GM12878 (cell line): ENCODE results near the gene CUL1. TPM values are rescaled to one million over a fixed set of nuclear protein-coding genes. Genes with fewer than 3 reads are reported as not detected.

Experiments used
- ATAC-seq: fragments of 200-7000 bp; cut with Tn5 transposase; 3 replicates; pipeline ENCODE4 v1.9.1; 2020; ENCODE audit warnings: mild to moderate bottlenecking, moderate library complexity
- BruUV-seq: library from RNA; stranded (reverse); fragments of 400-500 nt; replicated peaks from 2 replicates; lab custom pipeline; 2021; lab: Mats Ljungman, UMichigan
- CTCF ChIA-PET: fragments of 300-600 bp; sonication (Branson Sonifier 250); formaldehyde crosslinking; extraction: SDS; loops from one replicate; lab custom pipeline; 2021; ENCODE audit warnings: inconsistent platforms; lab: Yijun Ruan, JAX
- POLR2A ChIA-PET: fragments of 350-600 bp; formaldehyde crosslinking; extraction: SDS; loops from one replicate; lab custom pipeline; 2021; ENCODE audit warnings: inconsistent platforms; lab: Charles Lee
- RAD21 ChIA-PET: fragments of 300-600 bp; sonication (Branson Sonifier 250); formaldehyde crosslinking; loops from one replicate; lab custom pipeline; 2023; ENCODE audit warnings: antibody characterized with exemption; ENCODE audit not compliant: unreplicated experiment; lab: Charles Lee
- SMC1A ChIA-PET: fragments of 300-600 bp; sonication (Branson Sonifier 250); formaldehyde crosslinking; loops from one replicate; lab custom pipeline; 2023; ENCODE audit not compliant: unreplicated experiment, uncharacterized antibody; lab: Charles Lee
- DNase-seq: peaks from one replicate; pipeline ENCODE4 v3.0.0-alpha.2; 2011; ENCODE audit warnings: low read depth, low spot score
- FAIRE-seq: peaks from 3 replicates; lab custom pipeline; 2011; peaks lifted over from hg19 to GRCh38; lab: Jason Lieb, UNC
- H2AFZ ChIP-seq: 2 replicates; pipeline ENCODE4 v1.6.0; 2011; ENCODE audit warnings: low read depth, low read length, control low read depth; ENCODE audit not compliant: control insufficient read depth
- H3K27ac ChIP-seq: 2 replicates; pipeline ENCODE4 v1.5.1; 2011; ENCODE audit warnings: control low read depth; ENCODE audit not compliant: control insufficient read depth, insufficient read depth
- H3K27me3 ChIP-seq, 2 experiments: replicated peaks in 1 of 2; 2 replicates each; pipeline versions ENCODE4 v1.6.0 to v1.6.1; 2011; ENCODE audit warnings: low read length in 1 of 2; ENCODE audit not compliant: control insufficient read depth in 2 of 2, insufficient read depth in 2 of 2
- H3K36me3 ChIP-seq, 2 experiments: 2 replicates each; pipeline ENCODE4 v1.5.1; 2011; ENCODE audit warnings: low read length in 1 of 2; ENCODE audit not compliant: control insufficient read depth in 2 of 2, insufficient read depth in 2 of 2
- H3K4me1 ChIP-seq: 2 replicates; pipeline ENCODE4 v1.6.1; 2011; ENCODE audit warnings: mild to moderate bottlenecking, low read length, moderate library complexity, mixed read lengths; ENCODE audit not compliant: control insufficient read depth, insufficient read depth
- H3K4me2 ChIP-seq: 2 replicates; pipeline ENCODE4 v1.6.0; 2011; ENCODE audit warnings: control low read depth; ENCODE audit not compliant: control insufficient read depth, insufficient read depth
- H3K4me3 ChIP-seq: fragments of 200-600 bp; sonication (generic); 2 replicates; pipeline ENCODE4 v1.5.1; 2016
- H3K79me2 ChIP-seq: 2 replicates; pipeline ENCODE4 v1.6.0; 2011; ENCODE audit warnings: low read length; ENCODE audit not compliant: control insufficient read depth, insufficient read depth
- H3K9ac ChIP-seq: 2 replicates; pipeline ENCODE4 v1.8.0; 2011; ENCODE audit warnings: low read length, control low read depth, mixed read lengths; ENCODE audit not compliant: control insufficient read depth, insufficient read depth
- H3K9me3 ChIP-seq: replicated peaks from 3 replicates; pipeline ENCODE4 v1.5.1; 2011; ENCODE audit warnings: mild to moderate bottlenecking, low read length; ENCODE audit not compliant: control insufficient read depth, insufficient read depth
- H4K20me1 ChIP-seq: 2 replicates; pipeline ENCODE4 v1.6.0; 2011; ENCODE audit not compliant: control insufficient read depth, insufficient read depth
- CREB1 ChIP-seq: IDR thresholded peaks from 2 replicates; pipeline ENCODE4 v1.6.1; 2012; ENCODE audit warnings: low read depth, mild to moderate bottlenecking, inconsistent platforms
- FOS ChIP-seq: IDR thresholded peaks from 3 replicates; pipeline ENCODE4 v1.6.1; 2011; ENCODE audit warnings: borderline replicate concordance; ENCODE audit not compliant: insufficient read length; ENCODE audit errors: extremely low read depth
- IKZF2 ChIP-seq, 2 experiments: fragments of 450-650 bp; IDR thresholded peaks; 2 replicates each; pipeline ENCODE4 v1.6.1; 2017; ENCODE audit warnings: mild to moderate bottlenecking in 2 of 2, moderate library complexity in 2 of 2
- JUND ChIP-seq: IDR thresholded peaks from 2 replicates; pipeline ENCODE4 v1.6.1; 2012; ENCODE audit warnings: low read depth, mild to moderate bottlenecking, low read length, improper control_type of control experiment, moderate library complexity
- KLF5 ChIP-seq: fragments of 450-650 bp; IDR thresholded peaks from 2 replicates; pipeline ENCODE4 v1.6.1; 2014; ENCODE audit warnings: mild to moderate bottlenecking; ENCODE audit not compliant: partially characterized antibody
- MYB ChIP-seq: fragments of 150-350 bp; IDR thresholded peaks from 2 replicates; pipeline ENCODE4 v1.6.1; 2014; ENCODE audit warnings: mild to moderate bottlenecking, low read depth, low read length, borderline replicate concordance
- NBN ChIP-seq: fragments of 450-650 bp; IDR thresholded peaks from 2 replicates; pipeline ENCODE4 v1.6.1; 2016
- NFXL1 ChIP-seq: fragments of 450-650 bp; IDR thresholded peaks from 2 replicates; pipeline ENCODE4 v1.6.1; 2017; ENCODE audit warnings: antibody characterized with exemption, mild to moderate bottlenecking, borderline replicate concordance
- POU2F2 ChIP-seq: IDR thresholded peaks from 3 replicates; pipeline ENCODE4 v1.6.1; 2011; ENCODE audit warnings: low read depth, mild to moderate bottlenecking, low read length, borderline replicate concordance
- RFX5 ChIP-seq: IDR thresholded peaks from 2 replicates; pipeline ENCODE4 v1.6.1; 2011; ENCODE audit warnings: low read depth, low read length, improper control_type of control experiment
- RUNX3 ChIP-seq: IDR thresholded peaks from 2 replicates; pipeline ENCODE4 v1.6.1; 2012; ENCODE audit warnings: low read length, inconsistent platforms
- SMAD1 ChIP-seq: fragments of 450-650 bp; IDR thresholded peaks from 2 replicates; pipeline ENCODE4 v1.6.1; 2018; ENCODE audit warnings: mild to moderate bottlenecking, low read depth; ENCODE audit not compliant: partially characterized antibody
- TARDBP ChIP-seq: IDR thresholded peaks from 2 replicates; pipeline ENCODE4 v1.6.1; 2016; ENCODE audit warnings: borderline replicate concordance
- USF2 ChIP-seq: IDR thresholded peaks from 2 replicates; pipeline ENCODE4 v1.6.1; 2011; ENCODE audit warnings: low read depth, low read length, improper control_type of control experiment, borderline replicate concordance
- ZBTB11 ChIP-seq: fragments of 450-650 bp; formaldehyde crosslinking; IDR thresholded peaks from 2 replicates; pipeline ENCODE4 v1.5.0; 2022; ENCODE audit warnings: mild to moderate bottlenecking, missing genetic modification characterization
- ZNF207 ChIP-seq: fragments of 450-650 bp; IDR thresholded peaks from 2 replicates; pipeline ENCODE4 v1.6.1; 2014; ENCODE audit warnings: antibody characterized with exemption, mild to moderate bottlenecking, borderline replicate concordance
- WGBS: methylation state at CpG from one replicate; pipeline ENCODE4 v1.1.6; 2016; ENCODE audit warnings: low lambda C conversion rate; ENCODE audit not compliant: insufficient replicate concordance, insufficient coverage; ENCODE audit errors: missing lambda C conversion rate; 5-methylcytosine and 5-hydroxymethylcytosine counted together
- in situ Hi-C: fragments of 300-500 bp; cut with MboI; formaldehyde crosslinking; loops from 9 replicates; pipeline ENCODE4 v1.14.3; 2018; ENCODE audit warnings: mixed read lengths
- intact Hi-C: fragments of 100-400 bp; cut with micrococcal nuclease; formaldehyde crosslinking; loops from one replicate; pipeline ENCODE4 v1.14.2; 2022; ENCODE audit not compliant: unreplicated experiment
- polyA plus RNA-seq, 11 experiments: library from polyadenylated mRNA; depleted of rRNA in 4 of 11; unstranded in 6 of 11; stranded (reverse) in 5 of 11; fragments of >200 nt; fragmentation: Nextera tagmentation in 4 of 11; fragmentation: Illumina TruSeq in 1 of 11; extraction: Ambion mirVana in 4 of 11; extraction: Trizol in 1 of 11; gene quantifications; 1 replicate in 1 of 11; 2 replicates in 10 of 11; pipeline versions ENCODE4 v1.2.1 to v1.2.3, GENCODE V29; 2011 to 2016; ENCODE audit warnings: inconsistent platforms in 2 of 11, missing spikeins in 2 of 11, low read depth in 1 of 11
- total RNA-seq, 4 experiments: library from RNA; depleted of rRNA in 3 of 4; stranded (reverse); fragments of >200 nt in 3 of 4; fragmentation: Illumina TruSeq in 1 of 4; extraction: Trizol in 1 of 4; gene quantifications; 2 replicates each; pipeline versions ENCODE4 v1.2.1 to v1.2.3, GENCODE V29; 2013 to 2021

The CUL1 gene
- total and polyA plus RNA-seq, 10 of the 15 experiments (the other 5 are each of a cell fraction or from before 2014, with no cell fraction given) = 13.3 to 63.9 (median 45.9) TPM

- Histone ChIP-seq H3K4me1 (no peaks in the 10 kb centered on the region), H3K9me3 (no peaks in the 10 kb centered on the region), H3K4me3 (no peak overlapping the region), H4K20me1 (no peaks in the 10 kb centered on the region), H2AFZ (no peak overlapping the region), H3K36me3 (peaks cover 11 to 29% of the 10 kb centered on the region in 2 experiments; a peak in 3 of 4 replicates)
- BruUV-seq = no TSS peak
- in situ Hi-C loops (no loop called here), intact Hi-C loops (no loop called here)
- 100% methylated on average over 2 of the region's 2 CpGs for WGBS
- DNase-seq = no peak
- CTCF ChIA-PET = interaction anchor here (1.3 kb wide), 1 partner anchor 26 kb away, joined by 4 read pairs; no protein-coding TSS in a partner anchor
- POLR2A ChIA-PET = no interaction called here
- TF ChIP-seq IKZF2 (IDR thresholded peaks at IDR 0.05) = no peak
- no peak for TF ChIP-seq JUND
- no peak for TF ChIP-seq NBN
- no peak for TF ChIP-seq ZNF207
- TF ChIP-seq TARDBP = no peak
- no peak for TF ChIP-seq FOS
- TF ChIP-seq, all 136 proteins: peak for 0
- no peaks in the 10 kb centered on the region for H3K79me2 ChIP-seq
- H3K4me2 ChIP-seq = no peak overlapping the region
- no peaks in the 10 kb centered on the region for H3K27me3 ChIP-seq
- H3K9ac ChIP-seq = no peak overlapping the region
- SMC1A ChIA-PET = no interaction called here
- FAIRE-seq (no peak), ATAC-seq (no peak)
- H3K27ac ChIP-seq = no peak overlapping the region
- RAD21 ChIA-PET = no interaction called here
Measured at GRCh38 chr7:148790850-148791249, 92.1 kb downstream of the CUL1 start.

- H4K20me1 ChIP-seq = no peaks in the 10 kb centered on the region
- SMC1A ChIA-PET = no interaction called here
- TF ChIP-seq NFXL1 (no peak), KLF5 (no peak), MYB (no peak), RUNX3 (no peak), ZBTB11 (CRISPR knock-in tag) (no peak), RFX5 (no peak), TARDBP (no peak), SMAD1 (no peak), POU2F2 (no peak), USF2 (no peak), CREB1 (no peak)
Measured at GRCh38 chr7:148791546-148791945, 92.8 kb downstream of the CUL1 start.

More at GRCh38 chr7:148791546-148791945, 92.8 kb downstream of the CUL1 start:
- FAIRE-seq (no peak), DNase-seq (no peak), ATAC-seq (no peak)
- no peak overlapping the region for H3K4me3 ChIP-seq
- ChIA-PET RAD21 (no interaction called here), POLR2A (no interaction called here), CTCF (interaction anchor here (1.3 kb wide), 1 partner anchor 25 kb away, joined by 4 read pairs; no protein-coding TSS in a partner anchor)
- no peaks in the 10 kb centered on the region for H3K27me3 ChIP-seq
- no peaks in the 10 kb centered on the region for H3K9me3 ChIP-seq
- intact Hi-C loops (no loop called here), in situ Hi-C loops (no loop called here)
- H2AFZ ChIP-seq = no peak overlapping the region
- H3K79me2 ChIP-seq = no peaks in the 10 kb centered on the region
- H3K9ac ChIP-seq = no peak overlapping the region
- H3K4me2 ChIP-seq = no peak overlapping the region
- WGBS = 96% methylated on average over 15 of the region's 15 CpGs
- no peaks in the 10 kb centered on the region for H3K4me1 ChIP-seq
- H3K36me3 ChIP-seq = peaks cover 12 to 35% of the 10 kb centered on the region in 2 experiments; a peak in 3 of 4 replicates
- H3K27ac ChIP-seq = no peak overlapping the region
- BruUV-seq = no TSS peak
